Vagina (tissue), 2 donors: Measurements from ENCODE around the gene ADGRG7.

Experiments
- POLR2A ChIP-seq, 2 donors: fragments of 450-650 bp; IDR thresholded peaks; one replicate each; pipeline ENCODE4 v1.6.1; 2017; ENCODE audit warnings: antibody characterized with exemption in 2 of 2, mild to moderate bottlenecking in 2 of 2, moderate library complexity in 2 of 2
- POLR2AphosphoS5 ChIP-seq, 2 donors: sonication (generic); formaldehyde crosslinking; IDR thresholded peaks; one replicate each; pipeline ENCODE4 v1.9.0; 2017; ENCODE audit warnings: antibody characterized with exemption in 2 of 2, mild to moderate bottlenecking in 2 of 2, low read depth in 1 of 2; ENCODE audit not compliant: insufficient read depth in 1 of 2
- TF ChIP-seq, protein P1 (sequence below), 3 experiments: fragments of 450-650 bp in 2 of 3; fragments of 200-600 bp in 1 of 3; sonication (generic) in 1 of 3; IDR thresholded peaks; one replicate each; pipeline ENCODE4 v1.5.1; 2017 to 2019; ENCODE audit warnings: antibody characterized with exemption in 3 of 3, mild to moderate bottlenecking in 2 of 3, moderate library complexity in 2 of 3

DNA sequence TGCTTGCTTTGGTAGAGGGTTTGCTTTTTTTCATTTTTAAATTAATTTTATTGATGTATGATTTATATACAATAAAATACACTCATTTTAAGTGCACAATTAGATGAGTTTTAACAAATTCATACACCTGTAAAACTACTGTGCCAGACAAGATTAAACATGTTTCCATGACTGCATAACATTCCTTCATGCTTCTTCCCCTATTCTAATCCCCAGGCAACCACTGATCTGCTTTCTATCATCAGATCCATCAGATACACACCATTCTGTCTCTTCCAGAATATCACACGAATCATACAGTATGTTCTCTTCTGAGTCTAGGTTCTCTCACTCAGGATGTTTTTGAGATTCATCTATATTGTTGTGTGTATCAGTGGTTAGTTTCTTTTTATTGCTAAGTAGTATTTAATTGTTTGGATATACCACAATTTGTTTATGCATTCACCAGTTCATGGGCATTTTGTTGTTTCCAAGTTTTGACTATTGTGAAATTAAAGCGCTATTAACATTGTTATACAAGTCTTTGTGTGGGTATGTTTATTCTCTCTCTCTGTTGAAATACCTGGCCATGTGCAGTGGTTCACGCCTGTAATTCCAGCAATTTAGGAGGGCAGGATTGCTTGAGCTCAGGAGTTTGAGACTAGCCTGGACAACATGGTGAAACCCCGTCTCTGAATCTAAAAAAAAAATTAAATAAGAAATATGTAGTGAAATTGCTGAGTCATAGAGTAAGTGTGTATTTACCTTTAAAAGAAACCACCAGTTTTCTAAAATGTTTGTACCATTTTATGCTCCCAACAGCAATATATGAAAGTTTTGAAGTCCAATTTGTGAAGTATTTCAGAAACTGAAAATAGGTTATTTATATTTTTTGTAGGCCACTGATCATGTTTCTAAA, 92.9 kb downstream of the ADGRG7 start:
- TF ChIP-seq, protein P1, sequence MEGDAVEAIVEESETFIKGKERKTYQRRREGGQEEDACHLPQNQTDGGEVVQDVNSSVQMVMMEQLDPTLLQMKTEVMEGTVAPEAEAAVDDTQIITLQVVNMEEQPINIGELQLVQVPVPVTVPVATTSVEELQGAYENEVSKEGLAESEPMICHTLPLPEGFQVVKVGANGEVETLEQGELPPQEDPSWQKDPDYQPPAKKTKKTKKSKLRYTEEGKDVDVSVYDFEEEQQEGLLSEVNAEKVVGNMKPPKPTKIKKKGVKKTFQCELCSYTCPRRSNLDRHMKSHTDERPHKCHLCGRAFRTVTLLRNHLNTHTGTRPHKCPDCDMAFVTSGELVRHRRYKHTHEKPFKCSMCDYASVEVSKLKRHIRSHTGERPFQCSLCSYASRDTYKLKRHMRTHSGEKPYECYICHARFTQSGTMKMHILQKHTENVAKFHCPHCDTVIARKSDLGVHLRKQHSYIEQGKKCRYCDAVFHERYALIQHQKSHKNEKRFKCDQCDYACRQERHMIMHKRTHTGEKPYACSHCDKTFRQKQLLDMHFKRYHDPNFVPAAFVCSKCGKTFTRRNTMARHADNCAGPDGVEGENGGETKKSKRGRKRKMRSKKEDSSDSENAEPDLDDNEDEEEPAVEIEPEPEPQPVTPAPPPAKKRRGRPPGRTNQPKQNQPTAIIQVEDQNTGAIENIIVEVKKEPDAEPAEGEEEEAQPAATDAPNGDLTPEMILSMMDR (IDR thresholded peaks at IDR 0.05) = no peak
- TF ChIP-seq POLR2AphosphoS5 (IDR thresholded peaks at IDR 0.05; ENCODE audit: insufficient read depth in 1 of 2, low read depth in 1 of 2) = no peak
- no peak for TF ChIP-seq POLR2A (IDR thresholded peaks at IDR 0.05)
